Osteocyte (in vitro differentiated cells): ENCODE measurements around the gene MXD3. TPM values are rescaled to one million over a fixed set of nuclear protein-coding genes. Genes with fewer than 3 reads are reported as not detected.

Experiments
- DNase-seq: peaks from one replicate; pipeline ENCODE4 v3.0.0; 2021; ENCODE audit warnings: mixed read lengths; ENCODE audit not compliant: unreplicated experiment; ENCODE audit errors: extremely low spot score
- H3K27ac Mint-ChIP-seq: one replicate; pipeline ENCODE4 v1.8.0; 2021; ENCODE audit warnings: mild to moderate bottlenecking, mixed read lengths; ENCODE audit not compliant: unreplicated experiment
- H3K27me3 Mint-ChIP-seq: one replicate; pipeline ENCODE4 v1.8.0; 2021; ENCODE audit warnings: mixed read lengths; ENCODE audit not compliant: unreplicated experiment
- H3K36me3 Mint-ChIP-seq: one replicate; pipeline ENCODE4 v1.8.0; 2021; ENCODE audit warnings: mixed read lengths; ENCODE audit not compliant: unreplicated experiment
- H3K4me1 Mint-ChIP-seq: one replicate; pipeline ENCODE4 v1.8.0; 2021; ENCODE audit warnings: mixed read lengths; ENCODE audit not compliant: unreplicated experiment
- H3K4me3 Mint-ChIP-seq: one replicate; pipeline ENCODE4 v1.8.0; 2021; ENCODE audit warnings: mild to moderate bottlenecking, moderate library complexity, mixed read lengths; ENCODE audit not compliant: unreplicated experiment
- H3K9me3 Mint-ChIP-seq: one replicate; pipeline ENCODE4 v1.8.0; 2021; ENCODE audit warnings: mixed read lengths; ENCODE audit not compliant: unreplicated experiment
- total RNA-seq: library from RNA; stranded (reverse); gene quantifications from 2 replicates; pipeline ENCODE4 v1.2.1, GENCODE V29; 2021
- TF ChIP-seq, protein P1 (sequence below): fragments of 200-600 bp; sonication (generic); IDR thresholded peaks from 2 replicates; pipeline ENCODE4 v1.5.0; 2021; ENCODE audit warnings: antibody characterized with exemption, mild to moderate bottlenecking, moderate library complexity

The MXD3 gene
- total RNA-seq, 1 donor from 2014 or later = 11.1 TPM

DNA sequence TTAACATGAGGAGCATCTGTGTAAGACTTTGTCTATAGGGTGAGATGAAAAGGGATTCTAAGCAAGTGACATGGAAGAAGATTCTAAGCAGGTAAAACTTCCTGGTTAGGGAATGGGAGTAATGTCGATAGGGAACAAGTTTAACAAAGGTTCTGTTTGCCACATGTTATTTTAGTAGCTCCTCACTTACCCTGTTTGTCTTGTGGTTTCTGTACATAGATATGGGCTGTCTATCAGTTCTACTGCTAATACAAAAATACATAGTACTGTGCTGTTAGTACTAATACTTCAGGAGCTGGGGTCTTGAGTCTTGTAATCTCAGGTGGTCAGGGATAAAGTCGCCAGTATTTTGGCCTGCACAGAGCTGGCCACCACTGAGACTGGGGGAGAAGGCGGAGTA lies 41.0 kb downstream of the MXD3 start:
- peaks cover 14% of the 10 kb centered on the region for H3K4me1 Mint-ChIP-seq
- no peak for DNase-seq
- H3K9me3 Mint-ChIP-seq = no peaks in the 10 kb centered on the region
- no peaks in the 10 kb centered on the region for H3K27me3 Mint-ChIP-seq
- no peak overlapping the region for H3K4me3 Mint-ChIP-seq
- H3K36me3 Mint-ChIP-seq = peaks cover 38% of the 10 kb centered on the region
- no peak overlapping the region for H3K27ac Mint-ChIP-seq
- TF ChIP-seq, protein P1, sequence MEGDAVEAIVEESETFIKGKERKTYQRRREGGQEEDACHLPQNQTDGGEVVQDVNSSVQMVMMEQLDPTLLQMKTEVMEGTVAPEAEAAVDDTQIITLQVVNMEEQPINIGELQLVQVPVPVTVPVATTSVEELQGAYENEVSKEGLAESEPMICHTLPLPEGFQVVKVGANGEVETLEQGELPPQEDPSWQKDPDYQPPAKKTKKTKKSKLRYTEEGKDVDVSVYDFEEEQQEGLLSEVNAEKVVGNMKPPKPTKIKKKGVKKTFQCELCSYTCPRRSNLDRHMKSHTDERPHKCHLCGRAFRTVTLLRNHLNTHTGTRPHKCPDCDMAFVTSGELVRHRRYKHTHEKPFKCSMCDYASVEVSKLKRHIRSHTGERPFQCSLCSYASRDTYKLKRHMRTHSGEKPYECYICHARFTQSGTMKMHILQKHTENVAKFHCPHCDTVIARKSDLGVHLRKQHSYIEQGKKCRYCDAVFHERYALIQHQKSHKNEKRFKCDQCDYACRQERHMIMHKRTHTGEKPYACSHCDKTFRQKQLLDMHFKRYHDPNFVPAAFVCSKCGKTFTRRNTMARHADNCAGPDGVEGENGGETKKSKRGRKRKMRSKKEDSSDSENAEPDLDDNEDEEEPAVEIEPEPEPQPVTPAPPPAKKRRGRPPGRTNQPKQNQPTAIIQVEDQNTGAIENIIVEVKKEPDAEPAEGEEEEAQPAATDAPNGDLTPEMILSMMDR = no peak

DNA sequence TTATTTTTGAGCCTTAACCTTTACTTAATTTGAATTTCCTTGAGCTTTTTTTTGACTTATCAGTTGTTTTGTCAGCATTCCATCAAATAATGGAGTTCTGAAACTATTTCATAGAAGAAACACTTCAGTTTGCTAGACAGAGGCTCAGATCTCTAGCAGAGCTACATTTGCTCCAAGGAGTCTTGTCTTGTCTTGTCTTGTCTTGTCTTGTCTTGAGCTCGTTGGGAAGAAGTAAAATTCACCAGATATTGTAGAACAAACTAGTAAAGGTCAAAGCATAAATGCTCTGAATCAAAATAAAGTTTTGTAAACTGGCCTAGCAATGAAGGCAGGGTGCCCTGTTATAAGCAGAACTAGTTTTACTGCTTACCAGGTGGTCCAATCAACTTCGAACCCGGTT lies 41.7 kb downstream of the MXD3 start:
- peaks cover 36% of the 10 kb centered on the region for H3K36me3 Mint-ChIP-seq

GRCh38 chr5:177269232-177269895 lies 42.3 kb downstream of the MXD3 start:
- Mint-ChIP-seq H3K9me3 (no peaks in the 10 kb centered on the region), H3K4me3 (no peak overlapping the region), H3K27me3 (no peaks in the 10 kb centered on the region), H3K27ac (no peak overlapping the region), H3K36me3 (peaks cover 38% of the 10 kb centered on the region), H3K4me1 (peaks cover 14% of the 10 kb centered on the region)
- DNase-seq = no peak
- TF ChIP-seq, protein P1 = no peak

More for the DNA sequence above, 41.7 kb downstream of the MXD3 start:
- Mint-ChIP-seq H3K27ac (no peak overlapping the region), H3K4me3 (no peak overlapping the region), H3K4me1 (peaks cover 14% of the 10 kb centered on the region), H3K27me3 (no peaks in the 10 kb centered on the region), H3K9me3 (no peaks in the 10 kb centered on the region)
- TF ChIP-seq, protein P1 = no peak
- DNase-seq = no peak

- no peak for DNase-seq
- peaks cover 10% of the 10 kb centered on the region for H3K4me1 Mint-ChIP-seq
- TF ChIP-seq, protein P1 = no peak
- H3K9me3 Mint-ChIP-seq = no peaks in the 10 kb centered on the region
- peaks cover 57% of the 10 kb centered on the region for H3K36me3 Mint-ChIP-seq
- no peaks in the 10 kb centered on the region for H3K27me3 Mint-ChIP-seq
- no peak overlapping the region for H3K27ac Mint-ChIP-seq
- H3K4me3 Mint-ChIP-seq = no peak overlapping the region
These were observed 46.3 kb downstream of the MXD3 start for GRCh38 chr5:177265395-177265794.

DNA sequence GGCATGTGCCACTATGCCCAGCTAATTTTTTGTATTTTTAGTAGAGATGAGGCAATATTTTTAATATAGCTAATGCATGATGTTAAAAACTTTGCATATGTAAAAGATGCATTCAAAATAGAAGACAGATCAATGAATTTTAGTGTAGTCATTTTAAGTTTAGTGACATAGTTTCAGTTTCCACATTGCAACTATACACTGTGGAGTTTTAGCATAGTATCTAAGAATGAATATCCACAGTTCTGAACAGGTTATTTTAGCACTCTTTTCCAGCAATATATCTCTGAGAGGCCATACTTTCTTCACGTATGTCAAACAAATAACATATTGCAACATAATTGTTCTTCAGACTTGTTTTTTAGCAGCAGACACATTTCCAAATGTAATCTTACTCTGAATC lies 47.5 kb downstream of the MXD3 start:
- Mint-ChIP-seq H3K4me3 (no peak overlapping the region), H3K9me3 (no peaks in the 10 kb centered on the region), H3K36me3 (peaks cover 50% of the 10 kb centered on the region), H3K4me1 (peaks cover 10% of the 10 kb centered on the region), H3K27me3 (no peaks in the 10 kb centered on the region), H3K27ac (no peak overlapping the region)
- TF ChIP-seq, protein P1 = no peak
- DNase-seq = no peak
